Breast epithelium (tissue), 4 donors: Measurements from ENCODE around the gene AGXT2. TPM values are rescaled to one million over a fixed set of nuclear protein-coding genes. Genes with fewer than 3 reads are reported as not detected.

Experiments used
- DNase-seq, 2 donors: peaks; one replicate each; pipeline ENCODE4 v3.0.0-alpha.2; 2019; ENCODE audit warnings: low spot score in 2 of 2
- H3K27ac ChIP-seq, 2 donors: fragments of 200-600 bp; sonication (generic) in 1 of 2; one replicate each; pipeline ENCODE4 v1.5.1; 2016 to 2019; ENCODE audit warnings: mild to moderate bottlenecking in 1 of 2
- H3K27me3 ChIP-seq, 2 donors: fragments of 200-600 bp; sonication (generic) in 1 of 2; one replicate each; pipeline versions ENCODE4 v1.5.1 to v1.6.0; 2017 to 2019; ENCODE audit warnings: control low read depth in 1 of 2, mild to moderate bottlenecking in 1 of 2
- H3K36me3 ChIP-seq: fragments of 200-600 bp; one replicate; pipeline ENCODE4 v1.5.1; 2019
- H3K4me1 ChIP-seq, 2 donors: fragments of 200-600 bp; sonication (generic); one replicate each; pipeline ENCODE4 v1.5.1; 2016 to 2019; ENCODE audit warnings: control low read depth in 1 of 2
- H3K4me3 ChIP-seq, 3 donors: fragments of 200-600 bp; sonication (generic); 1 replicate in 2 of 3; 2 replicates in 1 of 3; pipeline ENCODE4 v1.5.1; 2016 to 2019; ENCODE audit warnings: mild to moderate bottlenecking in 3 of 3, moderate library complexity in 2 of 3
- H3K9me3 ChIP-seq, 2 donors: fragments of 200-600 bp; sonication (generic) in 1 of 2; one replicate each; pipeline ENCODE4 v1.5.1; 2016 to 2019; ENCODE audit warnings: control low read depth in 1 of 2
- CTCF ChIP-seq, 3 donors: fragments of 450-650 bp; IDR thresholded peaks; one replicate each; pipeline ENCODE4 v1.5.1; 2016 to 2017; ENCODE audit warnings: antibody characterized with exemption in 3 of 3, mild to moderate bottlenecking in 3 of 3, moderate library complexity in 3 of 3
- POLR2A ChIP-seq: fragments of 450-650 bp; IDR thresholded peaks from one replicate; pipeline ENCODE4 v1.6.1; 2016; ENCODE audit warnings: antibody characterized with exemption, mild to moderate bottlenecking, moderate library complexity
- POLR2AphosphoS5 ChIP-seq, 3 donors: sonication (generic); formaldehyde crosslinking; IDR thresholded peaks; one replicate each; pipeline ENCODE4 v1.6.1; 2017; ENCODE audit warnings: antibody characterized with exemption in 3 of 3
- intact Hi-C: fragments of 100-400 bp; cut with DNase I; formaldehyde crosslinking; loops from one replicate; pipeline ENCODE4 v1.15.1; 2023; ENCODE audit warnings: low total_unique reads
- total RNA-seq, 3 donors: library from RNA; depleted of rRNA; stranded (reverse); fragments of >200 nt; gene quantifications; one replicate each; pipeline ENCODE4 v1.1.0, GENCODE V29; 2016

AGXT2 gene
- total RNA-seq, 3 donors from 2014 or later: not detected

GRCh38 chr5:35046774-35047173 is 975 bp downstream of the AGXT2 start:
- TF ChIP-seq POLR2A (no peak), CTCF (IDR thresholded peaks at IDR 0.05) (no peak), POLR2AphosphoS5 (IDR thresholded peaks at IDR 0.05) (no peak)
- H3K9me3 ChIP-seq: no peaks in the 10 kb centered on the region
- H3K27me3 ChIP-seq: no peaks in the 10 kb centered on the region
- no peak overlapping the region for H3K27ac ChIP-seq
- DNase-seq: no peak
- intact Hi-C loops: no loop called here
- H3K36me3 ChIP-seq: no peaks in the 10 kb centered on the region
- H3K4me1 ChIP-seq: no peaks in the 10 kb centered on the region
- no peak overlapping the region for H3K4me3 ChIP-seq

GRCh38 chr5:35045280-35045679 is 2.5 kb downstream of the AGXT2 start:
- TF ChIP-seq POLR2A (no peak), POLR2AphosphoS5 (IDR thresholded peaks at IDR 0.05) (no peak), CTCF (IDR thresholded peaks at IDR 0.05) (no peak)
- no peaks in the 10 kb centered on the region for H3K9me3 ChIP-seq
- no peaks in the 10 kb centered on the region for H3K27me3 ChIP-seq
- H3K4me3 ChIP-seq: no peak overlapping the region
- no peak for DNase-seq
- intact Hi-C loops: no loop called here
- H3K4me1 ChIP-seq: no peaks in the 10 kb centered on the region
- H3K36me3 ChIP-seq: no peaks in the 10 kb centered on the region
- no peak overlapping the region for H3K27ac ChIP-seq

GRCh38 chr5:35044649-35045048 is 3.1 kb downstream of the AGXT2 start:
- Histone ChIP-seq H3K36me3 (no peaks in the 10 kb centered on the region), H3K4me1 (no peaks in the 10 kb centered on the region), H3K9me3 (no peaks in the 10 kb centered on the region), H3K27me3 (no peaks in the 10 kb centered on the region), H3K4me3 (no peak overlapping the region), H3K27ac (no peak overlapping the region)
- intact Hi-C loops: no loop called here
- TF ChIP-seq CTCF (IDR thresholded peaks at IDR 0.05): no peak
- no peak for TF ChIP-seq POLR2A
- TF ChIP-seq POLR2AphosphoS5 (IDR thresholded peaks at IDR 0.05): no peak
- DNase-seq: no peak

GRCh38 chr5:35042781-35043180 is 5.0 kb downstream of the AGXT2 start:
- Histone ChIP-seq H3K27me3 (no peaks in the 10 kb centered on the region), H3K36me3 (no peaks in the 10 kb centered on the region), H3K27ac (no peak overlapping the region), H3K4me3 (no peak overlapping the region), H3K9me3 (no peaks in the 10 kb centered on the region), H3K4me1 (no peaks in the 10 kb centered on the region)
- intact Hi-C loops: no loop called here
- TF ChIP-seq POLR2AphosphoS5 (IDR thresholded peaks at IDR 0.05) (no peak), CTCF (IDR thresholded peaks at IDR 0.05) (no peak), POLR2A (no peak)
- DNase-seq: no peak

- H3K27ac ChIP-seq: no peak overlapping the region
- intact Hi-C loops: no loop called here
- no peak overlapping the region for H3K4me3 ChIP-seq
- no peaks in the 10 kb centered on the region for H3K27me3 ChIP-seq
- TF ChIP-seq POLR2AphosphoS5 (IDR thresholded peaks at IDR 0.05) (no peak), POLR2A (no peak), CTCF (IDR thresholded peaks at IDR 0.05) (no peak)
- no peak for DNase-seq
- no peaks in the 10 kb centered on the region for H3K9me3 ChIP-seq
- H3K36me3 ChIP-seq: no peaks in the 10 kb centered on the region
- H3K4me1 ChIP-seq: no peaks in the 10 kb centered on the region
These were observed 6.5 kb downstream of the AGXT2 start for GRCh38 chr5:35041261-35041660.
